ENCODE data around the gene TMEM158. TPM values are rescaled to one million over a fixed set of nuclear protein-coding genes. Genes with fewer than 3 reads are reported as not detected.

The TMEM158 gene
- total RNA-seq, 2 donors from 2014 or later, result 0.44 to 0.56 TPM

GRCh38 chr3:45210308-45211041, 15.6 kb downstream of the TMEM158 start:
- DNase-seq (peak; percentile 86), ATAC-seq (peak; percentile 97 to 98)

GRCh38 chr3:45209526-45209925, 16.6 kb downstream of the TMEM158 start:
- DNase-seq, result no peak
- intact Hi-C loops (cut with DNase I), result no loop called here
- no peak for ATAC-seq

More at GRCh38 chr3:45210308-45211041, 15.6 kb downstream of the TMEM158 start:
- intact Hi-C loops (cut with DNase I), result loop anchor here (1.0 to 10.0 kb wide), 3 partner anchors 170 to 284 kb away; no protein-coding TSS in a partner anchor

GRCh38 chr3:45208586-45208985, 17.5 kb downstream of the TMEM158 start:
- intact Hi-C loops (cut with DNase I), result no loop called here
- DNase-seq, result no peak
- ATAC-seq, result no peak

GRCh38 chr3:45207446-45207845, 18.6 kb downstream of the TMEM158 start:
- no peak for DNase-seq
- intact Hi-C loops (cut with DNase I), result no loop called here

GRCh38 chr3:45205126-45205525, 21.0 kb downstream of the TMEM158 start:
- ATAC-seq, result no peak
- no peak for DNase-seq
- intact Hi-C loops (cut with DNase I), result no loop called here

More at GRCh38 chr3:45207446-45207845, 18.6 kb downstream of the TMEM158 start:
- no peak for ATAC-seq

GRCh38 chr3:45204136-45204535, 22.0 kb downstream of the TMEM158 start:
- DNase-seq (no peak), ATAC-seq (no peak)
- intact Hi-C loops (cut with DNase I), result no loop called here

GRCh38 chr3:45199837-45200648, 26.0 kb downstream of the TMEM158 start:
- ATAC-seq (peak in 1 of 2 donors; percentile 61), DNase-seq (no peak)
- intact Hi-C loops (cut with DNase I), result no loop called here

- ATAC-seq, result peak in 1 of 2 donors; percentile 23
- intact Hi-C loops (cut with DNase I), result no loop called here
- no peak for DNase-seq
Observed at GRCh38 chr3:45198264-45199260, 27.5 kb downstream of the TMEM158 start.

GRCh38 chr3:45194791-45195190, 31.3 kb downstream of the TMEM158 start:
- intact Hi-C loops (cut with DNase I), result no loop called here
- no peak for DNase-seq
- no peak for ATAC-seq

GRCh38 chr3:45191924-45192417, 34.1 kb downstream of the TMEM158 start:
- intact Hi-C loops (cut with DNase I), result no loop called here
- ATAC-seq, result no peak
- DNase-seq, result no peak

GRCh38 chr3:45191424-45191823, 34.7 kb downstream of the TMEM158 start:
- DNase-seq, result no peak
- ATAC-seq, result no peak
- intact Hi-C loops (cut with DNase I), result no loop called here

GRCh38 chr3:45188719-45189659, 37.1 kb downstream of the TMEM158 start:
- no peak for DNase-seq
- ATAC-seq, result no peak
- intact Hi-C loops (cut with DNase I), result no loop called here

- ATAC-seq, result no peak
- intact Hi-C loops (cut with DNase I), result no loop called here
- DNase-seq, result no peak
Observed at GRCh38 chr3:45187694-45188141, 38.4 kb downstream of the TMEM158 start.

GRCh38 chr3:45186871-45187270, 39.2 kb downstream of the TMEM158 start:
- DNase-seq (no peak), ATAC-seq (no peak)
- intact Hi-C loops (cut with DNase I), result no loop called here

GRCh38 chr3:45185461-45185860, 40.6 kb downstream of the TMEM158 start:
- DNase-seq, result no peak
- intact Hi-C loops (cut with DNase I), result no loop called here
- ATAC-seq, result no peak

- intact Hi-C loops (cut with DNase I), result no loop called here
- no peak for DNase-seq
Observed at GRCh38 chr3:45185052-45185451, 41.0 kb downstream of the TMEM158 start.

GRCh38 chr3:45183872-45184262, 42.2 kb downstream of the TMEM158 start:
- ATAC-seq (no peak), DNase-seq (no peak)
- intact Hi-C loops (cut with DNase I), result no loop called here

More at GRCh38 chr3:45185052-45185451, 41.0 kb downstream of the TMEM158 start:
- ATAC-seq, result no peak
